ENCODE results near the gene ADGRE2.

- TF ChIP-seq, protein P1, sequence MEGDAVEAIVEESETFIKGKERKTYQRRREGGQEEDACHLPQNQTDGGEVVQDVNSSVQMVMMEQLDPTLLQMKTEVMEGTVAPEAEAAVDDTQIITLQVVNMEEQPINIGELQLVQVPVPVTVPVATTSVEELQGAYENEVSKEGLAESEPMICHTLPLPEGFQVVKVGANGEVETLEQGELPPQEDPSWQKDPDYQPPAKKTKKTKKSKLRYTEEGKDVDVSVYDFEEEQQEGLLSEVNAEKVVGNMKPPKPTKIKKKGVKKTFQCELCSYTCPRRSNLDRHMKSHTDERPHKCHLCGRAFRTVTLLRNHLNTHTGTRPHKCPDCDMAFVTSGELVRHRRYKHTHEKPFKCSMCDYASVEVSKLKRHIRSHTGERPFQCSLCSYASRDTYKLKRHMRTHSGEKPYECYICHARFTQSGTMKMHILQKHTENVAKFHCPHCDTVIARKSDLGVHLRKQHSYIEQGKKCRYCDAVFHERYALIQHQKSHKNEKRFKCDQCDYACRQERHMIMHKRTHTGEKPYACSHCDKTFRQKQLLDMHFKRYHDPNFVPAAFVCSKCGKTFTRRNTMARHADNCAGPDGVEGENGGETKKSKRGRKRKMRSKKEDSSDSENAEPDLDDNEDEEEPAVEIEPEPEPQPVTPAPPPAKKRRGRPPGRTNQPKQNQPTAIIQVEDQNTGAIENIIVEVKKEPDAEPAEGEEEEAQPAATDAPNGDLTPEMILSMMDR (IDR thresholded peaks at IDR 0.05; ENCODE audit: insufficient read depth, low read length, poor library complexity, severe bottlenecking), result no peak
- TF ChIP-seq EZH2phosphoT487 (conservative IDR thresholded peaks at IDR 0.05; ENCODE audit: low read length), result no peak
These were observed 83.6 kb downstream of the ADGRE2 start for GRCh38 chr19:14694641-14695266.
